ENCODE results near the gene AGK. TPM values are rescaled to one million over a fixed set of nuclear protein-coding genes. Genes with fewer than 3 reads are reported as not detected.
"Not testable (repeated sequence)": the region's sequence is repeated elsewhere in the genome, so short reads cannot be mapped to it uniquely, and the experiment has no call there.

Gene AGK
- total RNA-seq, 1 experiment from 2014 or later: 22.1 TPM

- DNase-seq (ENCODE audit: low spot score): no peak
Measured at GRCh38 chr7:141557360-141557759, 6.2 kb downstream of the AGK start.

GRCh38 chr7:141557831-141558531 is 6.8 kb downstream of the AGK start:
- DNase-seq (ENCODE audit: low spot score): not testable (repeated sequence)

DNA sequence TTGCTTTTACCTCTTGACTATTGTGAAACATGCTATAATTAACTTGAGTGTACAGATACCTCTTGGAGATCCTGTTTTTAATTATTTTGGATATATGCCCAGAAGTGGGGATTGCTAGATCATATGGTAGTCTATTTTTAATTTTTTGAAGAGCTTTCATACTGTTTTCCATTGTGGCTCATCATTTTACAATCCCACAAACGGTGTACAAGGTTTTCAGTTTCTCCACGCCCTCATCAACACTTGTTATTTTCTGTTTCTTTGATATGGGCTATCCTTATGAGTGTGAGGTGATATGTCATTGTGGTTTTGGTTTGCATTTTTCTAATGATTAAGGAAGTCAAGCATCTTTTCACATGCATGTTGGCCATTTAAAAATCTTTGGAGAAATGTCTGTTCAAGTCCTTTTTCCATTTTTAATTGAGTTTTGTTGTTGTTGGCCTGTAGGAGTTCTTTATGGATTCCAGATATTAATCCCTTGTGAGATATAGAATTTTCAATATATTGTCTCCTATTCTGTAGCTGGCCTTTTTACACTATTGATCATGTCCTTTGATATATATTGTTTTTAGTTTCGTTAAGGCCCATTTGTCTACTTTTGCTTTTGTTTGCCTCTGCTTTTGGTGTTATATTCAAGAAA is 7.5 kb downstream of the AGK start:
- no peak for DNase-seq (ENCODE audit: low spot score)

GRCh38 chr7:141559961-141560360 is 8.8 kb downstream of the AGK start:
- DNase-seq (ENCODE audit: low spot score): no peak

DNA sequence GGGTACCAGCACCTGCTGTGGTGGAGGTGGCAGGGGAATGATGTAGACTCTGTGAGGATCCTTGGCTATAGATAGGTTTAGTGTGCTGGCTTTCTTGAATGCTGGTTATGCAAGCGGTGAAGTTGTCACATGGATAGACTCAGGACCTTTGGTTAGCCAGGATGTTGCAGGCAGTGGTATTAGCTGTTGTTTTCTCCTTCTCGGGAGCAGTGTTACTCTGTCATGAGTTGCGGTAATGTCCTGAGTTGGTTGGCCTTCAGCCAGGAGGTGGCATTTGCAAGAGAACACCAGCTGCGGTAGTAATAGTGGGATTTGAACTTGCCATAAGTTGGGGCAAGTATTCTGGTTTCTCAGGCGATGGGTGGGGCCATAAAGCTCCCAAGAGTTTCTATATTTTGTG is 10.8 kb downstream of the AGK start:
- no peak for DNase-seq (ENCODE audit: low spot score)

DNA sequence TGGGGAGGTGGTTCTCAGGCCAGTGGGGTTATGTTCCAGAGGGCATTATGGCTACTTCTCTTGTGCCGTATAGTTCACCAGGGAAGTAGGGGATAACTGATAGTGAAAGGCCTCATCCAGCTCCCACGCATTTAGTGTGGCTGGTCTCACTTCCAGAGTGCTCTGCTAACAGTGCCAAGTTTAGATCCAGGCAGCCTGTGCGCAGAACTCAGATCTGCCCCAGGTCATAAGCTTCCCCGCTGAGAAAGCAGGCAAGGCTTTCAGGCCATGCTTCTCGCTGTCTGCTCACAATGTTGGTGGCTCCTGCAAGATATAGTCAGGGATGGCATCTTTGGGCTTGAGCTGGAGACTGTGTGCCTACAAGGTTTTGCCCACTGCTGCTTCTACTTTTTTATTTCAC is 11.3 kb downstream of the AGK start:
- DNase-seq (ENCODE audit: low spot score): no peak

DNA sequence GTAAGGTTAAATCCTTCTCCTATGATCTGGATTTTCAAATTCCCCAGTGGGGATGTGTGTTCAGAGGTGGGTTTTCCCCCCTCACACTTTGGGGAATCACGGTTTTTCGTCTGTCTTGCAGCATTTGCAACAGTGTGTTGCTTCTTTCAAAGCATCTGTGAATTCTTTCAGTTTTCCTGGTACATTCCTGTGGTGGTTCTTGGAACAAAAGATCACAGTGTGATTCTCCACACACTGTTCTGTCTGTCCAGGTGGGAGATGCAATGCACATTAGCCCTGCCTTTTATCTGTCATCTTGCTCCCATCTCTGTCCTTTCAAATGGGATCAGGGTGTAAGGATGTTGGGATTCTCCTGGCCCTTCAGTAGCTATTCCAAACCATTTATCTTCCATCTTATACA is 11.8 kb downstream of the AGK start:
- no peak for DNase-seq (ENCODE audit: low spot score)

DNA sequence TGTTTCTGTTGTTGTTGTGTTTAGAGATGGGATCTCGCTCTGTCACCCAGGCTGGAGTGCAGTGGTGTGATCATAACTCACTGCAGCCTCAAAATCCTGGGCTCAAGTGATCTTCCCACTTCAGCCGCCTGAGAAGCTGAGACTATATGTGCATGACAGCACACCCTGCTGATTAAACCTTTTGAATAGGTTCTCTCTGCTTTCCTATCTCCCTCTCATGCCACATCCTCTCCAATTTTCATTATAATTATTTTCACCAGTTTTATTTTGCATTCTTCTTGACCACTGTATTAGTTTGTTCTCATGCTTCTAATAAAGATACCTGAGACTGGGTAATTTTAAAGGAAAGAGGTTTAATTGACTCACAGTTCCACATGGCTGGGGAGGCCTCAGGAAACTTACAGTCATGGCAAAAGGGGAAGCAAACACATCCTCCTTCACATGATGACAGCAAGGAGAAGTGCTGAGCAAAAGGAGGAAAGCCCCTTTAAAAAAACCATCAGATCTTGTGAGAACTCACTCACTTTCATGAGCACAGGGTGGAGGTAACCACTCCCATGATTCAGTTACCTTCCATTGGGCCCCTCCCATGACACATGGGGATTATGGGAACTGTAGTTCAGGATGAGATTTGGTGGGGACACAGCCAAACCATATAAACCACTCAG is 12.9 kb downstream of the AGK start:
- no peak for DNase-seq (ENCODE audit: low spot score)

GRCh38 chr7:141567432-141567831 is 16.2 kb downstream of the AGK start:
- DNase-seq (ENCODE audit: low spot score): no peak

DNA sequence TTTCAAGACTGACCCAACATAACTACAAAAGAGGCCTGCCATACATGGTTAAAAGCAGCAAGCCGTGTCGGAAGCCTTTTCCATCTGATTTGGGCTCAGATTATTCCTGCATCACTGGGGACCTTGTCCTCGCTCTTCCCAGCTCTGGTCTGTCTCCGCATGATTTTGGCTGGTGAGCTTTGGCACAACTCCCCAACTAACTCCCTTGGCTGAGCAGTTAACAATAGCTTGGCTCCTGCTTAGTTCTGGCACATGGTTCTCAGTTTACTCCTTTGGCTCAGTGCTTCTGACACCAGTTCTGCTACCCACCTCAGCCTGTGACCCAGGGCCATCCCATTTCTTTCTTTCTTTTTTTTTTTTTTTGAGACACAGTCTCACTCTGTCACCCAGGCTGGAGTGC is 17.0 kb downstream of the AGK start:
- no peak for DNase-seq (ENCODE audit: low spot score)

GRCh38 chr7:141571059-141571458 is 19.8 kb downstream of the AGK start:
- DNase-seq (ENCODE audit: low spot score): no peak

- DNase-seq (ENCODE audit: low spot score): no peak
Measured at GRCh38 chr7:141572175-141572574, 21.0 kb downstream of the AGK start.

GRCh38 chr7:141573511-141573910 is 22.3 kb downstream of the AGK start:
- no peak for DNase-seq (ENCODE audit: low spot score)

DNA sequence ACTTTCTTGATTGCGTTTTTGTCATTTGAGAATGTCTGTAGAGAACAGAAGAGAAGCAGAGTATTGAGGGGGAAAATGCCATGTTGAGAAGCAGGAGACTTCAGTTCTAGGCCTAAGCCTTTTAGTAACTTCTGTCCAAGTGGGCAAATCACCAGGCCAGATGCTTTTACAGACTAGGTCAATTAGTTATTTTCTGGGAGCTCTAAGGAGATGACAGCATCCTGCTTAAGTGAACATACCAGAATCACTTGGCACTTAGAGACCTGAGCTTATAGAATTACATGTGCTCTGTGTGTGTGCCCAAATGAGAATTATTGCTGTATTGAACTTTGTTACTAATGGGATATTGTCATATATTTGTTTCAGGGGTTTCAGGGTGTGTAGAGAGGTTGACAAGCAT is 24.0 kb downstream of the AGK start:
- no peak for DNase-seq (ENCODE audit: low spot score)

GRCh38 chr7:141575654-141576448 is 24.6 kb downstream of the AGK start:
- DNase-seq (ENCODE audit: low spot score): no peak

- no peak for DNase-seq (ENCODE audit: low spot score)
Measured at GRCh38 chr7:141577043-141577839, 26.0 kb downstream of the AGK start.

DNA sequence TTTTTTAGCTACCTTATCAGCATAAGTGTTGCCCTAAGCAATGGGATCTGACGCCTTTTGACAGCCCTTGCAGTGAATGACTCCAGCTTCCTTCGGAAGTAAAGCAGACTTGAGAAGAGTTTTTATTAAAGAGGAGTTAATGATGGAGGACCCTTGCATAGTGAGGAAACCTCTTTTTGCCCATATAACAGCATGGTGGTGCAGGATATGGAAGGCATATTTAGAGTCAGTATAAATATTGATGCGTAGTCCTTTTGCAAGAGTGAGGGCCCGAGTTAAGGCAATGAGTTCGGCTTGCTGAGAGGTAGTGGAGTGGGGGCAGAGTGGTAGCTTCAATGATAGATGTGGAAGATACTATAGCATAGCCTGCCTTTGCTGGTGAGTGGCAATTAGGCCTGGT is 28.7 kb downstream of the AGK start:
- peak; percentile 5 for DNase-seq (ENCODE audit: low spot score)

- not testable (repeated sequence) for DNase-seq (ENCODE audit: low spot score)
Measured at GRCh38 chr7:141582063-141582462, 30.9 kb downstream of the AGK start.

DNA sequence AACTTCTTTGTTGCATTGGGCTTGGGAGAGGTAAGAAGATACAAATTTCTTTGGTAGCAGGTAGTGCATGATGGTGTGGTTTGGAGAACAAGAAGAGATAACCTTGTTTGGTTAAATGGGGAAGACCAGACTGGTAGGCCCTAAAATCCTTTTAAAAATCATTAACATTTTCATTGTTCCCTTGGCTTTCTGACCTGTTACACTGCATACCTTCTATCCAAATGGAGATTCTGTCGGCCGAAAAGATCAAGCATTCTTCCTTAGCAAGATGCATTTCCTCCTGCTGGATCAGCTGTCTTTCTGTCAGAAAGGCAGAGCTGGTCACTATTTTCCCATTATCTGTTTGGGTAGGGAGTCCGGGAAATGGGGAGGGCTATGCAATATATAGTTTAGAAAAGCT is 33.7 kb downstream of the AGK start:
- no peak for DNase-seq (ENCODE audit: low spot score)

DNA sequence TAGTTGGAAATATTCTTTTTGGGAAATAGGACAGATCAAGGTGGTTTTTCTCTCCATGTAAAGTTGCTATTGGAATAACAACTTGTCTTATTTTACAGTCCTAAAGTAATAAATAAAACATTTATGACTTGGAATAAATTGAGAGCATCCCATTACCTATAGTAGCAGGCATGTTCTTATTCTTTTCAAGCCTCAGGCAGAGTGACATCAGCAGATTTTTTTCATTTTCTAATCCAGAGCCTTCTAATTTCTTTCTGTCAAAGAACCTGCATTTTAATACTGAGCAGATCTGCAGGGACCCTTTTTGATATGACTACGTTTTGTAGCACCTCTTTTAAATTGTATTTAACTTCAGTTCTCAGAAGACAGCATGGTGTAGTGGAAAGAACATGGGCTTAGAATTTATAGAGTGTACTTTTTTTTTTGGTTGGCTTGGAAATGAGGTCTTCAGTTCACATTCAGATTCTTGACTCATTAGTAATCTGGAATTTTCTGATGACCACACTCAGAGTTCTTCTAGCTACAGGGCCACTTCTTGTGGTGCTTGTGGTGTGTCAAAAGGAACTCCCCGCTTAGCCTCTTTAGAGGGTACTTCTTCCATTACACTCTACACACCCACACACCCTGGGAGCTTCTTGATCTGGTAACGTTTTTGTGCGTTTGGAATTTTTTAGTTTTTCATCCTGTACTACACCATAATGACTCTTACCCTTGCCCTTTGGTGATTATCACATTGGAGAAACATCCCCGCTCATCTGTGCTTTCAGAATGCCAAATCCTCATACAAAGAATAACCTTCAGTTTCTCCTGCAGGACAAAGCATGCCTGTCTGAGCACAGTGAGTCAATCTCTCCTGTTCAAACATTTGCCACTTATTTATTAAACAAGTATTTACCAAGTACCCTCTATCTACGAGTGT is 34.6 kb downstream of the AGK start:
- DNase-seq (ENCODE audit: low spot score): no peak

Measured in HT-29 (cell line).